Cortex of kidney (tissue), 1 donor: ENCODE results near the gene FBXO17.
"Not testable (repeated sequence)": the region's sequence is repeated elsewhere in the genome, so short reads cannot be mapped to it uniquely, and the experiment has no call there.

ENCODE experiments used
- DNase-seq: peaks from one replicate; lab custom pipeline; 2025; lab: John Stamatoyannopoulos, UW

Gene FBXO17

DNA sequence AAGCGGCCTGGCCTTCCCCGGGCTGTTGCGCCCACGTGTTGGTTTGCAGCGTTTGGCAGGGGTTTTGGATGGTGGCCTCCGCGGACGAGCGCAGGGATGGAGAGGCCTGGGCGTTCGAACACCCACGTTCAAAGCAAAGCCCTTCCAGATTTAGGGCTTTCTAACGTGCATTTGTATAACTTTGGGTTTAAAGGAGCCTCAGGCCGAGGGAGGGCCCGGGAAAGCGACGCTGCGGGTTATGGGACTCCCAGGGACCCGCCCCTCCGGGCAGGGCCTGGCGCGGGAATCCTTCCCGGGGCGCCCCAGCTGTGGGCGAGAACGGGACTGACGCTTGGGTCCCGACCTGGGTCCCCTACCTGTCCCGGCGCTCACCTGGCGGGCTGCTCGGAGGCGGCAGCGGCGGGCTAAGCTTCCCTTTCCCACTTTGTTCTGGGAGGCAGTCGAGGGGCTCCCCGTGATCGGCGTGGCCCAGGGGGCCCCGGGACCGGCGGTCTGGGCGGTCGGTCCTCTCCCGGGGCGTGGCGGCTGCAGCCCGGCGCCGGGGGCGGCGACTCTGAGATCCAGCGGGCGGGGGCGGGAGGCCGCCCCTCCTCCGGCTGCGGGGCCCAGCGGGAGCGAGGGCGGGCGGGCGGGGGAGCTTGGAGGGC is at the start of gene FBXO17:
TSS of gene FBXO17 (minus strand) at position 529 of the 647 bp plus-strand sequence. CDS start 25,423 bp downstream, outside the sequence.
- DNase-seq = no peak

- no peak for DNase-seq
Observed at GRCh38 chr19:39024875-39025641, 49.5 kb upstream of the FBXO17 start.

DNA sequence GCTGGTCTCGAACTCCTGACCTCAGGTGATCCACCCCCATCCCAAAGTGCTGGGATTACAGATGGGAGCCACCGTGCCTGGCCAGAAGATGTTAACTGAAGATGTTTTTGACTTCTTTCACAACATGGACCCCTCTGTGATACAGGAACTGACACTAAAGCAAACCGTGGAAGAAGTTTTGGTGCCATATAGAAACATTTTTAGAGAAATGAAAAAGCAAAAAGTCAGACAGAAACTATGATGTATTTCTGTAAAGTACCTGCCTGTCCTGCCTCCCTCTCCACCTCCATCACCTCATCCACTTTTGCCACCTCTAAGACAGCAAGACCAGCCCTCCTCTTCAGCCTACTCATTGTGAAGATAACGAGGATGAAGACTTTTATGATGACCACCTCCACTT is 45.5 kb upstream of the FBXO17 start:
- no peak for DNase-seq

DNA sequence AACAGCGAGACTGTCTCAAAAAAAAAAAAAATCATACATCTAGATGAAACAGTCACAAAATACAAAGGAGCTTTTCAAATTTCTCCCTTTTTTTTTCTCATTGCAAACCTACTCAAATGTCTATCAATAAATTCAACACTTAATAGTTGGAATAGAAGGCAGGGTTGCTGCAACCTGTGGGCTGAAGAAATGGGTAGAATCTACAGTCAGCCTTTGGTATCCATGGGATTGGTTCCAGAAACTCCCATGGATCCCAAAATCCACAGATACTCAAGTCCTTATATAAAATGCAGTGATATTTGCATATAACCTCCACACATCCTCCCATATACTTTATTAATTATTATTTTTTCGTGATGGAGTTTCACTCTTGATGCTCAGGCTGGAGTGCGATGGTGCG is 42.1 kb upstream of the FBXO17 start:
- no peak for DNase-seq

GRCh38 chr19:39017026-39017425 is 41.5 kb upstream of the FBXO17 start:
- DNase-seq = no peak

DNA sequence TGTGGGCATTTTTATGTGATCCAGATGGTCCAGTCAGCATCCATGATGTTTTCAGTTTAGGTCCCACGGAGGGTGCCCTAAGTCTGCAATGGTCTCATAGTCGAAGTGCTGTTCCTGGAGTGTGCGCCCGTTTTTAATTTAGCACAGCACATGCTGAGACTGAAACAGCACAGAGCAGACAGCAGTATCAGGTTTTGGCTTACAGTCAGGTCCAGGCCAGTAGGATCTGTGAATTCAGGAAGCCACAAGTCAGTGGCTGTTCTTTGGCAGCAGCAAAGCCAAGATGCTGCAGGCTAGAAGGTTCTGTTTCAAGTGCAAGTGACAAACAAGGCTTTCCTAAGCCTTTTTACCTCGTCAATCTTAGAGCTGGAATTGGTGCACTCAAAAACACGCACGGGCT is 38.5 kb upstream of the FBXO17 start:
- no peak for DNase-seq

DNA sequence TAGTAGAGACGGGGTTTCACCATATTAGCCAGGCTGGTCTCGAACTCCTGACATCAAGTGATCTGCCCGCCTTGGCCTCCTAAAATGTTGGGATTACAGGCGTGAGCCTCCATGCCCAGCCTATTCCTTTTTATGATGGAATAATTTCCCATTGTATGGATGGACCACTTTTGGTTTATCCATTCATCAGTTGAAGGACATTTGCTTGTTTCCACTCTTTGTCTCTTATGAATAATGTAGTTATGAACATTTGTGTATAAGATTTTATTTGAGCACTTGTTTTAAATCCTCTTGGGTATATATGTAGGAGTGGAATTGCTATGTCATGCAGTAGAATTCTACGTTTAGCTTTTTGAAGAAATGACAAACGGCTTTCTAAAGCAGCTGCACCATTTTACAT is 33.5 kb upstream of the FBXO17 start:
- DNase-seq = no peak

DNA sequence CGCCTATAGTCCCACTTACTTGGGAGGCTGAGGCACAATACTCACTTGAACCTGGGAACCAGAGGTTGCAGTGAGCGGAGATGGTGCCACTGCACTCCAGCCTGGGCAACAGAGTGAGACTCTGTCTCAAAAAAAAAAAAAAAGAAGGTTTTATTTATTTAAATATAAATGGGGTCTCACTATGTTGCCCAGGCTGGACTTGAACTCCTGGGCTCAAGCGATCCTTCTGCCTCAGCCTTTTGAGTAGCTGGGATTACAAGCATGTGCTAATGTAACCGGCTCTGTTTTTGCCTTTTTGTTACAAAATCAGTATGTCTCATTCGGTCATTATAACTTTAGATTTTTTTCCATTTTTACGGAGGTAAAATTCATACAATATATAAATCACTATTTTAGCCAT is 32.6 kb upstream of the FBXO17 start:
- DNase-seq = no peak

GRCh38 chr19:39007096-39007495 is 31.6 kb upstream of the FBXO17 start:
- DNase-seq = no peak

- no peak for DNase-seq
Observed at GRCh38 chr19:39004403-39004802, 28.9 kb upstream of the FBXO17 start.

GRCh38 chr19:39003796-39004195 is 28.3 kb upstream of the FBXO17 start:
- DNase-seq = no peak

GRCh38 chr19:39003188-39003587 is 27.6 kb upstream of the FBXO17 start:
- no peak for DNase-seq

DNA sequence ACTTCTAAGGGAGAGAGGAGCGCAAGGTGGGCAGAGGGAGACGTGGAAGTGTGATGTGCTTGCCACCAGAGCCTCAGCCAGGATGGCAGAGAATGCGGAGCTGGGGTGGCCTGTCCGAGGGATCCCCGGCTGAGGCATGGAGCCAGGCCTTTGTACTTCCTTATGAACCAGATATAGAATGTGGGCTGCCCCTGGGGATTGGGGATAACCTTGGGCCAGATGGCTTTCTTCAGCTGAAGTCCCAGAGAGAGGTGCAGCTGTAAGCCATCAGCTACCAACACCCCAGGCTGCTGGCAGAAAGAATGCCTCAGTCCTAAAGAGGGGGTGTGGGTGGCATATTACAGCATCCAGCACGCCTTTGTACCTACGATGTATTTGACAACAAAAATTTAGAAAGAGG is 25.5 kb upstream of the FBXO17 start:
- no peak for DNase-seq

- not testable (repeated sequence) for DNase-seq
Observed at GRCh38 chr19:38997576-38997975, 22.0 kb upstream of the FBXO17 start.

DNA sequence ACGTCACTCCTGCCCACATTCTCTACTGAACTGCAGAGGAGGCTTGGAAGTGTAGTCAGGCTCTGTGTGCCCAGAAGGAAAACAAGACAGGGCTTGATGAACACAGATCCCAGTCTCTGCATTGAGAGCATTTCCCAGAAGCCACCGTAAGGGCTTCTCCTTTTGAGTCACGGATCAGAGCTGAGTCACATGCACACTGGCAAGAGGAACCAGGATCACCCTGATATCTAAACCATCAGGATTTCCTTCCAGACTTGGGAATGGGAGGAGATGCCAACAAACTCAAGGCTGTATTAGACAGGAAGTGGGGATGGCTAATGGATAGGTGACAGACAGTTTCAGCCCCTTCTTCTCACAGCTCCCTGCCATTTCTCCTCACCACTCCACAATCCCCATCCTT is 17.7 kb upstream of the FBXO17 start:
- no peak for DNase-seq

DNA sequence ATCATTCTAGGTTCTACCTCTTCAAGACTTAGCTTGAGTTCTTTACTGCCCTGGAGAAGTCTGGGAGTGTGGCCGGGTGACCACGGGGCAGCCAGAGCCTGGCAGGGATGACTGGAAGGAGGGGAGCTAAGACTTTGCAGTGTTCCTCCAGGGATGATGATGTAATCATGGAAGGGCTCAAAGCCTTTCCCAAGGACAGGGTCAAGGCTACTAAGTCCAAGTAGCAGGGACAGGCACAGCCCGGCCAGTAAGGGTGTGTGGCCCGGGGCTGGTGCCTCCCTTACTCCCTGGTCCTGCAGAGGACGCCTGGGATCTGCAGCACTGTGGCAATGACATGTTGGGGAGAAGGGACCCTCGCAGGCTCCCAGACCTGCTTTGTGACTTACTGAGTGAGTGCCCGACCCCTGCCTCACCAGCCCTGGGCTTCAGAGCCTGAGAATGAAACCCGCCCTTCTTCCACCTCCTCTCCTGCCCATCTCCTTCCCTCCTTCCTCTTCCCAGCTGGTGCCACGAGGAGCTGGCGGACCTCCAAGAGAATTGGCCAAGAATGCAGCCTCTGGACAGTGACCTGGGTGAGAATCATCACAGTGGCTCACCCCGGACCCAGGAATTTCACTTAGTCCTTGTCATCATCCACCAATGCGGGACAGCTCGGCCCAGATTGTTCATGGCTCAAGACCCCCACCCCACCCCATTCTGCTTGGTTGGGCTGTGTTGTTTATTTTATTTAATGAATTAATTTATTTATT is 15.6 kb upstream of the FBXO17 start:
- DNase-seq = no peak

- not testable (repeated sequence) for DNase-seq
Observed at GRCh38 chr19:38989614-38990013, 14.1 kb upstream of the FBXO17 start.

GRCh38 chr19:38989066-38989605 is 13.6 kb upstream of the FBXO17 start:
- DNase-seq = no peak

GRCh38 chr19:38988627-38989026 is 13.1 kb upstream of the FBXO17 start:
- DNase-seq = not testable (repeated sequence)

DNA sequence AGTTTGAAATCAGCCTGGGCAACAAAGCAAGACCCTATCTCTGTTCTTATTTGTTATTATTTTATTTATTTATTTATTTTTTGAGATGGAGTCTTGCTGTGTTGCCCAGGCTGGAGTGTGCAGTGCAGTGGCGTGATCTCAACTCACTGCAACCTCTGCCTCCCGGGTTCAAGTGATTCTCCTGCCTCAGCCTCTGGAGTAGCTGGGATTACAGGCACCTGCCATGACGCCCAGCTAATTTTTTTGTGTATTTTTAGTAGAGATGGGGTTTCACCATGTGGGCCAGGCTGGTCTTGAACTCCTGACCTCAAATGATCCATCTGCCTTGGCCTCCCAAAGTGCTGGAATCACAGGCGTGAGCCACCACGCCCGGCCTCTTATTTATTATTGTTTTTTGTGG is 12.2 kb upstream of the FBXO17 start:
- not testable (repeated sequence) for DNase-seq

DNA sequence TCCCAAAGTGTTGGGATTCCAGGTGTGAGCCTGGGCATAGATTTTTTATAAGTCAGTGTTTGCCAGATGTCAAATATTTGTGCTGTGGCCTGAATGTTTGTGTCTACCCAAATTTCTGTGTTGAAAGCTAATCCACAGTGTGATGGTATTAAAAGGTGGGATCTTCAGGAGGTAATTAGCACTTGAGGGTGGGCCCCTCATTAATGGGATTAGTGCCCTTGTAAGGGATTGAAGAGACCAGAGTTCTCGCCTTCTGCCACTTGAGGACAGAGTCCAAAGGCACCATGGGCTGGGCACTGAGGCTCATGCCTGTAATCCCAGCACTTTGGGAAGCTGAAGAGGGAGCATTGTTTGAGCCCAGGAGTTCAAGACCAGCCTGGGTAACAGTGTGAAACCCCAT is 9.7 kb upstream of the FBXO17 start:
- DNase-seq = no peak

- no peak for DNase-seq
Observed at GRCh38 chr19:38980583-38981374, 5.2 kb upstream of the FBXO17 start.
